Body of pancreas (tissue), 4 donors: Measurements from ENCODE around the gene ZNF382.

Source experiments
- CTCF ChIP-seq, 7 experiments: fragments of 450-650 bp in 4 of 7; fragments of 200-600 bp in 3 of 7; sonication (generic) in 3 of 7; IDR thresholded peaks; one replicate each; pipeline ENCODE4 v1.5.1; 2016 to 2019; ENCODE audit warnings: antibody characterized with exemption in 7 of 7
- POLR2A ChIP-seq, 3 donors: fragments of 450-650 bp; IDR thresholded peaks; one replicate each; pipeline ENCODE4 v1.6.1; 2016; ENCODE audit warnings: antibody characterized with exemption in 3 of 3, mild to moderate bottlenecking in 2 of 3

- TF ChIP-seq CTCF (IDR thresholded peaks at IDR 0.05) (no peak), POLR2A (IDR thresholded peaks at IDR 0.05) (no peak)
Measured at GRCh38 chr19:36652958-36653357, 47.8 kb downstream of the ZNF382 start.
